Activated naive CD8-positive, alpha-beta T cell treated with anti-CD3 and anti-CD28 coated beads, Interleukin-2, amount 50 U/mL, for 16 hours (primary cell): Measurements from ENCODE around the gene HOXD12.

Experiments used
- DNase-seq: peaks from one replicate; pipeline ENCODE4 v3.0.0-alpha.2; 2020; ENCODE audit warnings: low read depth, low spot score

The HOXD12 gene

GRCh38 chr2:176120364-176121189 is 21.0 kb downstream of the HOXD12 start:
- DNase-seq: no peak

GRCh38 chr2:176121190-176122051 is 21.8 kb downstream of the HOXD12 start:
- no peak for DNase-seq

GRCh38 chr2:176122052-176122682 is 22.6 kb downstream of the HOXD12 start:
- DNase-seq: no peak

GRCh38 chr2:176122683-176123410 is 23.3 kb downstream of the HOXD12 start, which contains the start of gene HOXD9:
HOXD9 (plus strand) TSS chr2:176122719; CDS start chr2:176122769, 50 bp downstream.
- no peak for DNase-seq

GRCh38 chr2:176123411-176124109 is 24.0 kb downstream of the HOXD12 start:
- DNase-seq: no peak

GRCh38 chr2:176124110-176124946 is 24.7 kb downstream of the HOXD12 start:
- DNase-seq: no peak

- DNase-seq: no peak
These were observed 25.6 kb downstream of the HOXD12 start for GRCh38 chr2:176124947-176125771.

- no peak for DNase-seq
These were observed 26.1 kb downstream of the HOXD12 start for GRCh38 chr2:176125772-176126054.

GRCh38 chr2:176126929-176127773 is 27.6 kb downstream of the HOXD12 start:
- peak; percentile 27 for DNase-seq

- no peak for DNase-seq
These were observed 28.1 kb downstream of the HOXD12 start for GRCh38 chr2:176127774-176128072.

GRCh38 chr2:176128172-176128981 is 28.8 kb downstream of the HOXD12 start:
- DNase-seq: no peak

- no peak for DNase-seq
These were observed 29.6 kb downstream of the HOXD12 start, which contains the start of gene HOXD8 for GRCh38 chr2:176128982-176129796. HOXD8 (plus strand) TSS chr2:176129705; CDS start chr2:176130367, 662 bp downstream.

- no peak for DNase-seq
These were observed 30.2 kb downstream of the HOXD12 start for GRCh38 chr2:176129813-176130146.

- no peak for DNase-seq
These were observed 30.8 kb downstream of the HOXD12 start for GRCh38 chr2:176130147-176130956.

GRCh38 chr2:176130957-176131847 is 31.6 kb downstream of the HOXD12 start:
- DNase-seq: no peak
